LNCaP clone FGC (cell line): ENCODE results near the gene HAS3.
"Not testable (repeated sequence)": the region's sequence is repeated elsewhere in the genome, so short reads cannot be mapped to it uniquely, and the experiment has no call there.

ENCODE experiments used
- DNase-seq: peaks from one replicate; pipeline ENCODE4 v3.0.0-alpha.2; 2011; ENCODE audit warnings: low read depth
- H3K4me3 ChIP-seq: 2 replicates; pipeline ENCODE4 v1.5.1; 2011; ENCODE audit warnings: mild to moderate bottlenecking, low read depth, low read length, control low read depth
- CTCF ChIP-seq: IDR thresholded peaks from 2 replicates; pipeline ENCODE4 v1.5.1; 2012; ENCODE audit warnings: mild to moderate bottlenecking; ENCODE audit not compliant: control insufficient read depth, insufficient read depth; ENCODE audit errors: extremely low read depth

The HAS3 gene

GRCh38 chr16:69133373-69133954 lies 28.0 kb downstream of the HAS3 start:
- peak overlapping the region; percentile 69 for H3K4me3 ChIP-seq
- TF ChIP-seq CTCF: no peak
- no peak for DNase-seq

- TF ChIP-seq CTCF: no peak
- DNase-seq: no peak
- H3K4me3 ChIP-seq: no peak overlapping the region
Observed at GRCh38 chr16:69138608-69139007, 33.2 kb downstream of the HAS3 start.

- not testable (repeated sequence) for H3K4me3 ChIP-seq, DNase-seq
Observed at GRCh38 chr16:69139464-69139863, 34.0 kb downstream of the HAS3 start.

GRCh38 chr16:69141014-69141413 lies 35.6 kb downstream of the HAS3 start:
- no peak overlapping the region for H3K4me3 ChIP-seq
- no peak for TF ChIP-seq CTCF
- no peak for DNase-seq

GRCh38 chr16:69141936-69142335 lies 36.5 kb downstream of the HAS3 start:
- no peak overlapping the region for H3K4me3 ChIP-seq
- no peak for TF ChIP-seq CTCF
- no peak for DNase-seq

GRCh38 chr16:69143116-69143515 lies 37.7 kb downstream of the HAS3 start:
- H3K4me3 ChIP-seq: no peak overlapping the region
- no peak for TF ChIP-seq CTCF
- DNase-seq: no peak

GRCh38 chr16:69145658-69146057 lies 40.2 kb downstream of the HAS3 start:
- DNase-seq: no peak
- no peak overlapping the region for H3K4me3 ChIP-seq
- TF ChIP-seq CTCF: no peak

GRCh38 chr16:69149621-69150020 lies 44.2 kb downstream of the HAS3 start:
- DNase-seq, H3K4me3 ChIP-seq: not testable (repeated sequence)
